ENCODE measurements around the gene PDZRN4.

- TF ChIP-seq NFRKB (IDR thresholded peaks at IDR 0.05) (no peak), TARDBP (IDR thresholded peaks at IDR 0.05) (no peak), FOXK2 (IDR thresholded peaks at IDR 0.05) (no peak), BHLHE40 (IDR thresholded peaks at IDR 0.05; ENCODE audit: borderline replicate concordance) (no peak), SP1 (IDR thresholded peaks at IDR 0.05) (no peak), FOXA1 (IDR thresholded peaks at IDR 0.05) (no peak), FOXM1 (IDR thresholded peaks at IDR 0.05; ENCODE audit: borderline replicate concordance) (no peak), PKNOX1 (IDR thresholded peaks at IDR 0.05) (no peak), HDGF (IDR thresholded peaks at IDR 0.05; ENCODE audit: borderline replicate concordance) (no peak), ARNT (IDR thresholded peaks at IDR 0.05) (no peak), SUZ12 (IDR thresholded peaks at IDR 0.05) (no peak), ZNF384 (IDR thresholded peaks at IDR 0.05) (no peak)
Observed at GRCh38 chr12:41224066-41224465, 35.9 kb downstream of the PDZRN4 start.

Measured in HEK293T (cell line).